ENCODE results near the gene MNT.
A peak's percentile ranks its signal among the peaks of the same experiment; 100 is the strongest.
"Not testable (repeated sequence)": the region's sequence is repeated elsewhere in the genome, so short reads cannot be mapped to it uniquely, and the experiment has no call there.

Gene MNT

GRCh38 chr17:2400877-2401425 lies at the start of gene MNT:
Gene MNT (minus strand): TSS chr17:2401060. CDS start chr17:2400712, 348 bp downstream.
- DNase-seq (ENCODE audit: low read depth in 1 of 2, low spot score in 1 of 2): peak; percentile 91 to 92

- DNase-seq (ENCODE audit: low read depth in 1 of 2, low spot score in 1 of 2): no peak
These were observed 49.3 kb upstream of the MNT start for GRCh38 chr17:2450016-2450650.

- no peak for DNase-seq (ENCODE audit: low read depth in 1 of 2, low spot score in 1 of 2)
These were observed 48.6 kb upstream of the MNT start for GRCh38 chr17:2449486-2449885.

GRCh38 chr17:2447479-2447878 lies 46.6 kb upstream of the MNT start:
- DNase-seq (ENCODE audit: low read depth in 1 of 2, low spot score in 1 of 2): not testable (repeated sequence)

GRCh38 chr17:2445638-2446037 lies 44.8 kb upstream of the MNT start:
- DNase-seq (ENCODE audit: low read depth in 1 of 2, low spot score in 1 of 2): no peak

GRCh38 chr17:2444382-2444781 lies 43.5 kb upstream of the MNT start:
- no peak for DNase-seq (ENCODE audit: low read depth in 1 of 2, low spot score in 1 of 2)

GRCh38 chr17:2442166-2442565 lies 41.3 kb upstream of the MNT start:
- DNase-seq (ENCODE audit: low read depth in 1 of 2, low spot score in 1 of 2): no peak

GRCh38 chr17:2440930-2441329 lies 40.1 kb upstream of the MNT start:
- no peak for DNase-seq (ENCODE audit: low read depth in 1 of 2, low spot score in 1 of 2)

GRCh38 chr17:2439997-2440396 lies 39.1 kb upstream of the MNT start:
- DNase-seq (ENCODE audit: low read depth in 1 of 2, low spot score in 1 of 2): not testable (repeated sequence)

- DNase-seq (ENCODE audit: low read depth in 1 of 2, low spot score in 1 of 2): no peak
These were observed 38.0 kb upstream of the MNT start for GRCh38 chr17:2438823-2439222.

- no peak for DNase-seq (ENCODE audit: low read depth in 1 of 2, low spot score in 1 of 2)
These were observed 35.6 kb upstream of the MNT start for GRCh38 chr17:2436316-2436905.

- no peak for DNase-seq (ENCODE audit: low read depth in 1 of 2, low spot score in 1 of 2)
These were observed 35.0 kb upstream of the MNT start for GRCh38 chr17:2435862-2436261.

GRCh38 chr17:2435181-2435741 lies 34.4 kb upstream of the MNT start:
- no peak for DNase-seq (ENCODE audit: low read depth in 1 of 2, low spot score in 1 of 2)

- no peak for DNase-seq (ENCODE audit: low read depth in 1 of 2, low spot score in 1 of 2)
These were observed 32.8 kb upstream of the MNT start for GRCh38 chr17:2433696-2434095.

- DNase-seq (ENCODE audit: low read depth in 1 of 2, low spot score in 1 of 2): no peak
These were observed 27.1 kb upstream of the MNT start for GRCh38 chr17:2427910-2428309.

GRCh38 chr17:2427215-2427614 lies 26.4 kb upstream of the MNT start:
- DNase-seq (ENCODE audit: low read depth in 1 of 2, low spot score in 1 of 2): no peak

GRCh38 chr17:2423271-2423670 lies 22.4 kb upstream of the MNT start:
- no peak for DNase-seq (ENCODE audit: low read depth in 1 of 2, low spot score in 1 of 2)

- no peak for DNase-seq (ENCODE audit: low read depth in 1 of 2, low spot score in 1 of 2)
These were observed 20.7 kb upstream of the MNT start for GRCh38 chr17:2421315-2422147.

- DNase-seq (ENCODE audit: low read depth in 1 of 2, low spot score in 1 of 2): no peak
These were observed 19.3 kb upstream of the MNT start for GRCh38 chr17:2420176-2420575.

GRCh38 chr17:2419486-2419885 lies 18.6 kb upstream of the MNT start:
- no peak for DNase-seq (ENCODE audit: low read depth in 1 of 2, low spot score in 1 of 2)

- no peak for DNase-seq (ENCODE audit: low read depth in 1 of 2, low spot score in 1 of 2)
These were observed 17.7 kb upstream of the MNT start for GRCh38 chr17:2418572-2418971.

Data from stimulated activated CD4-positive, alpha-beta T cell treated with anti-CD3 and anti-CD28 coated beads, Interleukin-15, amount 100 ng/mL, for 1 hour (primary cell).